AG09309 (cell line): ENCODE data around the gene LYPD6.

Experiments
- DNase-seq: peaks from one replicate; pipeline ENCODE4 v3.0.0-alpha.2; 2010; ENCODE audit warnings: low read depth
- H3K4me3 ChIP-seq: 2 replicates; pipeline ENCODE4 v1.5.1; 2011; ENCODE audit warnings: mild to moderate bottlenecking, low read depth, low read length, moderate library complexity; ENCODE audit not compliant: control insufficient read depth
- CTCF ChIP-seq: IDR thresholded peaks from 2 replicates; pipeline ENCODE4 v1.5.1; 2011; ENCODE audit warnings: mild to moderate bottlenecking, low read depth, low read length, inconsistent platforms; ENCODE audit not compliant: insufficient read depth, control insufficient read depth; ENCODE audit errors: missing control alignments

The LYPD6 gene

GRCh38 chr2:149438330-149438960 lies 108.1 kb downstream of the LYPD6 start:
- DNase-seq = no peak
- no peak overlapping the region for H3K4me3 ChIP-seq
- TF ChIP-seq CTCF = no peak

- no peak for TF ChIP-seq CTCF
These were observed 110.9 kb downstream of the LYPD6 start for GRCh38 chr2:149441255-149441654.

GRCh38 chr2:149442346-149442745 lies 112.0 kb downstream of the LYPD6 start:
- no peak for TF ChIP-seq CTCF
- no peak overlapping the region for H3K4me3 ChIP-seq
- no peak for DNase-seq

More at GRCh38 chr2:149441255-149441654, 110.9 kb downstream of the LYPD6 start:
- no peak overlapping the region for H3K4me3 ChIP-seq
- no peak for DNase-seq

GRCh38 chr2:149443150-149443549 lies 112.8 kb downstream of the LYPD6 start:
- TF ChIP-seq CTCF = no peak
- H3K4me3 ChIP-seq = no peak overlapping the region
- no peak for DNase-seq

GRCh38 chr2:149446748-149447147 lies 116.4 kb downstream of the LYPD6 start:
- no peak for TF ChIP-seq CTCF
- DNase-seq = no peak
- no peak overlapping the region for H3K4me3 ChIP-seq

- H3K4me3 ChIP-seq = no peak overlapping the region
- no peak for DNase-seq
These were observed 117.9 kb downstream of the LYPD6 start for GRCh38 chr2:149448315-149448714.

More at GRCh38 chr2:149448315-149448714, 117.9 kb downstream of the LYPD6 start:
- TF ChIP-seq CTCF = no peak
